TTC549 (cell line): ENCODE data around the gene CADPS2.

Source experiments
- FAIRE-seq: peaks from 2 replicates; lab custom pipeline; 2012; peaks lifted over from hg19 to GRCh38; lab: Jason Lieb, UNC

Gene CADPS2

GRCh38 chr7:122269241-122269640 is 617.0 kb downstream of the CADPS2 start:
- no peak for FAIRE-seq
